Pulmonary artery endothelial cell (primary cell): ENCODE data around the gene SERPINB6. TPM values are rescaled to one million over a fixed set of nuclear protein-coding genes. Genes with fewer than 3 reads are reported as not detected.
"Not testable (repeated sequence)": the region's sequence is repeated elsewhere in the genome, so short reads cannot be mapped to it uniquely, and the experiment has no call there.

ENCODE experiments used
- DNase-seq: peaks from one replicate; pipeline ENCODE4 v3.0.0-alpha.2; 2011; ENCODE audit warnings: low read depth, low spot score
- total RNA-seq: library from RNA; depleted of rRNA; stranded (reverse); fragments of >200 nt; gene quantifications from 2 replicates; pipeline ENCODE4 v1.2.3, GENCODE V29; 2014

Gene SERPINB6
- total RNA-seq = 112 and 122 TPM in 2 replicates

DNA sequence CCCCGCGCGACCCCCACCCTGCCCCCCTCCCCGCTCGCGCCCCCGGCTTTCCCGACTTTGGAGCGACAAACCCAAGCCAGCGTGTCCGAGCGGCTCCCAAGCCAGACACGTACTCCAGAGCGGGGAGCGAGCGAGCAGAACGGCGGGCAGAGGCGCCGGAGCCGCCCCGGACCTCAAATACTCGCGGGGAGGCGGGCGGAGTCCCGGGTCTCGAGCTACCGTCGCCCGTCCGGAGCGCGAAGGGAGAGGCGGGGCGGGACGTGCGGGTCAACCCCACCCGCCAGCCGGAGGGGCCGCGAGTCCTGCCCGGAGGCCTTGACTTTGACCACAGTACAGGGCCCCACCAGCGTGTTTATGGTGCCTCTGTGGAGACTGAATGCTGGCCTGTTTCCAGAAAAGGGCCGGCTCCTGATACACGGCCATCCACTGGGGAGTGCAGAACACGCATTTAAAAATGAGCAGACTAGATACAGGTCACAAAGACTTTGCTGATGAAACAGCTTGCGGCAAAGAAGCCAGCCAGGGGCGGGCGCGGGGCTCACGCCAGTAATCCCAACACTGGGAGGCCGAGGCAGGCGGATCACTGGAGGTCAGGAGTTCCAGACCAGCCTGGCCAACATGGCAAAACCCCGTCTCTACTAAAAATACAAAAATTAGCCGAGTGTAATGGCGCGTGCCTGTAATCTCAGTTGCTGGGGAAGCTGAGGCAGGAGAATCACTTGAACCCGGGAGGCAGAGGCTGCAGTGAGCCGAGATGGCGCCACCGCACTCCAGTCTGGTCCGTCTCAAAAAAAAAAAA lies at the start of gene SERPINB6:
SERPINB6 (minus strand) TSS at position 148 of the 799 bp plus-strand sequence. CDS start 12,235 bp downstream, outside the sequence.
- DNase-seq = no peak

DNA sequence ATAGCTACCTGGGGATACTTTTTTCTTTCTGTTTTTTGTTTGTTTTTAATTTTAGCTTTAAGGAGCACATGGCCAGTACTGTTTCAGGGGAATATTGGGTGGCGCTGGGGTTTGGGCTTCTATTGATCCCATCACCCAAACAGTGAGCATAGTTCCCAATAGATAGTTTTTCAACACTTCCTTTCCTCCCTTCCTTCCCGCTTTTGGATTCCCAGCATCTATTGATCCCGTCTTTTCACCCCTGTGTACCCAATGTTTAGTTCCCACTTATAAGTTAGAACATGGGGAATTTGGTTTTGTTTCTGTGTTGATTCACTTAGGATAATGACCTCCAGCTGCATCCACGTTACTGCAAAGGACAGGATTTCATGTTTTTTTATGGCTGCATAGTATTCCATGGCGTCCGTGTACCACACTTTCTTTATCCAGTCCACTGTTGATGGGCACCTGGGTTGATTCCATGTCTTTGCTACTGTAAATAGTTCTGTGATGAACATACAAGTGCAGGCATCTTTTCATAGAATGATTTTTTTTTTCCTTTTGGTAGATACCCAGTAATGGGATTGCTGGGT lies 48.5 kb upstream of the SERPINB6 start:
- DNase-seq = no peak

DNA sequence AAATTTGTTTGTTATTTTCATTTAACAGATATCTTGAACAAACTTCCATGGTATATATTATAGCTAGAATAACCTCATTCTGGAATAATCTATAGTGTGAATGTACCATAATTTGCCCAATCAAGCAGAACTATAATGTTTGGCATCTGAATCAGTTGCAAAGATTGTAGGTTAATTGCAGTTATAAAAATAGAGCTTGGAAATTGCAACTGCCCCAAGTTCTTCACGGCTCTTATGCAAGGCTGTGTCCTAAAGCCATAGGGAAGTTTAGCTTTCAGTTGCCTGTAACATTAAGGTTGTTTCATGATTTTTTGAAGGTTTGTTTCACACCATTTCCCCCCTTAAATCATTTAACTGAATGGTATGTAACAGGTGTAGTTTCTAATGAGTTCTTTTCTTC lies 47.7 kb upstream of the SERPINB6 start:
- DNase-seq = no peak

DNA sequence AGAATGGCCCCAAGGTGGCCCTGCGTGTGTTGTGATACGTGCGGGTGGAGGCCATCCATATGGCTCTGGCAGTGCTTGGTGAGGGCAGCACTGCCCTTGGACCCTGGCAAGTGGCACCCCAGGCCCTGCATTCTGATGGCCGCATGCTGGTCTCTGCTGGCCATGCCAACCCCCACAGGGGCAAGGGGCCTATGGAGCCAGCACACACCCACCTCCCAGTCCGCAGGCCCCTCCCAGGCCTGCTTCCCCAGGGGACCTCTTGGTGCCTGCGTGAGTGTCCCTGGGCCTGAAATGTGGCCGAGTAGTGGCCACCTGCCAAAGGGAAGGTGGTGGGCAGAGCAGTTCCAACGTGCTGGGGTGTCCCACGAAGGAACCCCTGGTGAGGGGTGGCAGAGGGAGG lies 45.9 kb upstream of the SERPINB6 start:
- DNase-seq = no peak

DNA sequence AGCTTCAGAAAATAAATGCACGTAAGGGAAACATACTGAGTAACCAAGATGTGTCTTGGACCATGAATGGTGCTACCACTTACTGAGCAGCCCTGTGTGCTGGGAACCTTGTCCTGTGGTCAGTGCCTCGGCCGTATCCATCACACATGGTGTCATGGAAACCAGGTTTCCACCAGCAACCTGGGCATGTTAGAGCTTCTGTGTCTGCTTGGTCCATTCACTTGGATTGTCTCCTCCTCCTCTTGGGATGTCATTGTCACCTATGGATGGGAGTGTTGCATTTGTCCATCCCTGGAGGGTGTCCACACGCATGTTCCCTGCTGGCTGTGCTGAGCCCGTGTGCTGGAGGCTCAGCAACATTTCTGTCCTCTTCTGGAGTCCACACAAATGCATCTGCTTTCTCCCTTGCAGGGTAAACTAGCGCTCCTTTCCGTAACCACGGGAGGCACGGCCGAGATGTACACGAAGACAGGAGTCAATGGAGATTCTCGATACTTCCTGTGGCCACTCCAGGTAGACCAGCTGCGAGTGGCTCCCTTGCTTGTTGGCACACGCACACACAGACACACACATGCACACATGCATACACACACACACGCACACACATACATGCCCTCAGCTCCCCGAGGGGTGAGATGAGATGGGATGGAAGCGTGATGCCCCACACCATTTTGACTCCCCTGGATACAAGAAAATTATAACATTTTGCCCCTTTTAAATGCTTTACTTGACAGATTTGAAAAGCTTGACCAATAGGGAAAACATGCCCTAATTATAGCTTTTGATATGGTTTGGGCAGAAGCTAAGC lies 45.3 kb upstream of the SERPINB6 start:
- no peak for DNase-seq

DNA sequence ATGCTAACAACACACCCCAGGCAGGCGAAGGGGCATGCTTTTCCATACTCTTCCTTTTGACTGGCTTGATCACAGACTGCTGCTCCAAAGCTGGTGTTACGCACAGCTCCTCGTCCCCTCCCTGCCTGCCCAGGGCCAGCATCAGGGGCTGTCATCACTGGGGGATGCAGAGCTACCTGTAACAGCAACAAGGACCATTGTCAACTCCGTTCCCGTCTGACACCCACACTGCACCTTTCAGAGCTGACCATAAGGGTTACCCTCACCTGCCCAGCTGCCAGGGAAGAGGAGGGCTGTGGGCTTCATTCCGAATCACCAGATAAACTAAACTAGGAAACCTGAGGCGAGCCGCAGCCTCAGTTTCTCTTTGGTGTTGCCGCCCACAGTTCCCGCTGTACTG lies 43.8 kb upstream of the SERPINB6 start:
- DNase-seq = no peak

DNA sequence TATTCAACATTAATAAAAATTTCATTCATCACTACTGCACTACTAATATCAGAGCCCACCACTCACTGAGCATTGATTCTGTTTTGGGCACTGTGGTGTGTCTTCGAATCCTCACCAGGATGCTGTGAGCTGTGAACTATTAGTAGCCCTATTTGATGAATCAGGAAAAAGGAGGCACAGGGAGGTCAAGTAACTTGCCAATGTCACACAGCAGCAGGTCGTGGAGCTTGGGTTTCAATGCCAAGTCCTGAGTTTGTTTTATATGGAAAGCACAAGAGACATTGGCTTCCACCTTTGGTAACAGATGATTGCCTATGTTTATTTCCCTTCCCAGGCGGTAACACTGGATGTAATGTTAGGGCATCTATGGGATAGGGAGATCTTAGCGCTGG lies 43.3 kb upstream of the SERPINB6 start:
- no peak for DNase-seq

DNA sequence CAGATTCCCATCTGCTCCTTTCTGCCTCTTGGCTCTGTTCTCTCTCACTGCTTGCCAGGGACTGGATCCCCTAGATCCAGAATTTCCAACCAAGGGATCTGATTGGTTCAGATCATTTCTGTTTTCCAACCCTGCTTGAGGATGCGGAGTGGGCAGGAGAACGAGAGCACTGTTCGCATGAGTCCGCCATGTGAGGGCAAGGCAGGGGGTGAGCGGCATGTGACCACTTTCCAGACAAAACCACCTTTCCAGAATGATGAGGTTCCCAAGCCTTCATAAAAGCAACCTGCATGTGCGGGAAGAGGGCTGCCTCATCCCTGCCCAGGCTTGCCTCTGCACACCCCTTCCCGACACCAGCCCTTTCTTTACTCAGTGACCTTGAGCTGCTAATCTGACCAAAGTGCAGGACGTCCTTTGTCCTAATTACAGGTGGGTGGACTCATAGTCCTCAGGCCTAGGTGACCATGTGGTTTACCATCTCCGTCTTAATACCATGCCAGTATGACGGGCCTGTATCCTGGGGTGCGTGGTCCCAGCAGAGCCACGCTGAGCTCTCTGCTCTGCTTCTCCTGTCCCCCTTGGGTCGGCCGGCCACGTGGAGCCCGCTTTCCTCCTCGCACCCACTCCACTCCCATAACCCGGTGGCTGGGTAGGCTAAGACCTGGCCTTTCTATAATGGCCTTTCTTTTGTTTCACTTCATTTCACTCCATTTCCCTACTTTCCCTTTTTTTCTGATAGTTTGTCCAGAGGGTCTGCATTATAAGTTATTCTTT lies 42.7 kb upstream of the SERPINB6 start:
- no peak for DNase-seq

DNA sequence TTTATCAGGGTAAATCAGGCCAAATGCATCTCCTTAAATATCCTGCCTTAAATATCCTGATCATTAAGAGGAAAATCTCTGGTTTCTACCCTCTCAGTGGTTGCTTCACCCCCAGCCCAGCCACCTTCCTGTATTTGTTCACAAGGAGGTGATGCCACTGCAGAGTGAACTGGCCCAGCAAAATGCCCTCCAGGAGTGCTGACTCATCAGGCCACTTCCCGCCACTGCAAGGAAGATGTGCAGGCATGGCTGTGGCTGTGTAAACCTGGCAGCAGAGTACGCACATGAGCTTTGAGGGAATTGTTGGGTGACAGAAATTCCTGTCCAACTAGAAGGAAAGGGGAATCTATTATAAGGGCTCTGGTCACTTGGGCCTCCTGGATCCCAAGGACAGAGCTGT lies 42.1 kb upstream of the SERPINB6 start:
- DNase-seq = no peak

DNA sequence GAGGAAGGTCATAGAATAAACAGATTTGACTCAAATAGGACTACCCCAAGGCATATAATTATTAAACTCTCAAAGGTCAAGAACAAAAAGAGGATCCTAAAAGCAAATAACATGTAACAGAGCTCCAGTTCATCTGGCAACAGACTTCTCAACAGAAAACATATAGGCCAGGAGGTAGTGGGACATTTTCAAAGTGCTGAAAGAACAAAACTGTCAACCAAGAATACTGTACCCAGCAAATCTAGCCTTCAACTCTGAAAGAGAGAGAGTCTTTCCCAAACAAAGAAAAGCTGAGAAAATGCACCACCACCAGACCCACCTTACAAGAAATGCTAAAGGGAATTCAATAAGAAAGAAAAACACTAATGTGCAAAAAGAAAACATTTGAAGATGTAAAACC lies 40.2 kb upstream of the SERPINB6 start:
- no peak for DNase-seq

DNA sequence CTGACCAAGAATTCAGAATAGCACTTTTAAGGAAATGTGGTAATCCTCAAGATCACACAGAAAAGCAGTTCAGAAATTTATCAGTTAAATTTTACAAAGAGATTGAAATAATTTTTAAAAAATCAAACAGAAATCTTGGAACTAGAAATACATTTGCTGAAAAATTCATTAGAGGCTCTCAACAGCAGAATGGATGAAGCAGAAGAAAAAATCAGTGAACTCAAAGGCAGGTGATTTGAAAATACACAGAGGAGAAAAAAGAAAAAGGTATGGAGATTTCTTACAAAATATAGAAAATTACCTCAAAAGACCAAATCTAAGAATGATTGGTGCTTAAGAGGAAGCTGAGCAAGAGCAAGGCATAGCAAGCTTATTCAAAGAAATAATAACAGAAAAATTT lies 39.8 kb upstream of the SERPINB6 start:
- DNase-seq = no peak

DNA sequence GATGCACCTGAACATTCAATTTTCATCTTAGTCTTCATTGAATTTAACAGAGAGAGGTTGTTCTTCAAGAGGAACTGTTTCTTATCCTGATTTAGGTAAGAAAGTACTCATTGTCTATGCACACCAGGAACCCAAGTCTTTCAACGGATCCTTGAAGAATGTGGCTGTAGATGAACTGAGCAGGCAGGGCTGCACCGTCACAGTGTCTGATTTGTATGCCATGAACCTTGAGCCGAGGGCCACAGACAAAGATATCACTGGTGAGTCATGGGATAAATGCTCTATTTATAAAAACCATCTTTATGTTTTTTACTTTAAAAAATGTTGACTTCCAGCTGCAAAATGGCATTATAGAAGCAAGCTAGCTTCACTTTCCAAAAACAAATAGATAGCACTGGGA lies 38.6 kb upstream of the SERPINB6 start:
- no peak for DNase-seq

DNA sequence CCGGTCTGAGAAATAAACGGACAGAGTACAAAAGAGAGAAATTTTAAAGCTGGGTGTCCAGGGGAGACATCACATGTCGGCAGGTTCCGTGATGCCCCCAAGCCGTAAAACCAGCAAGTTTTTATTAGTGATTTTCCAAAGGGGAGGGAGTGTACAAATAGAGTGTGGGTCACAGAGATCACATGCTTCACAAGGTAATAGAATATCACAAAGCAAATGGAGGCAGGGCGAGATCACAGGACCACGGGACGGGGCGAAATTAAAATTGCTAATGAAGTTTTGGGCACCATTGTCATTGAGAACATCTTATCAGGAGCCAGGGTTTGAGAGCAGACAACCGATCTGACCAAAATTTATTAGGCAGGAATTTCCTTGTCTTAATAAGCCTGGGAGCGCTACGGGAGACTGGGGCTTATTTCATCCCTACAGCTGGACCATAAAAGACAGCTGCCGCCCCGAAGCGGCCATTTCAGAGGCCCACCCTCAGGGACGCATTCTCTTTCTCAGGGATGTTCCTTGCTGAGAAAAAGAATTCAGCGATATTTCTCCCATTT lies 37.4 kb upstream of the SERPINB6 start:
- not testable (repeated sequence) for DNase-seq

DNA sequence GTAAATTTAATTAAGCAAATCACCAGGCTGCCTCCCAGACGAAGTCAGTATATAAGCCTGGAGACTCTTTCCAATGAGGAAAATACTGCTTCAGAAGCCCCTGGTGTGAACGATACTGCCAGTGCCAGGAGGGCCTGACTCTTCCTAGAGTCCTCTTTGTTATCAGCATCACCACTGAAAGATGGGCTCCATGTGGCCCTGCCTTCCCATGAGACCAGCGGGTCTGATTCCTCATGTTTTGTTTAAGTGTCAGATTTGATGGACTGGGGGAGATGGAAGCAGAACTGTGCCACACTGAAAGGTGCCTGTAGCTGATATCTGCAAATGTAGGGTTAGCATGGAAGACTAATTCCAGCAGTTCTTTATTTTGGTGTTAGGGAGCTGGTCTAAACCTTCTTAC lies 36.2 kb upstream of the SERPINB6 start:
- no peak for DNase-seq

DNA sequence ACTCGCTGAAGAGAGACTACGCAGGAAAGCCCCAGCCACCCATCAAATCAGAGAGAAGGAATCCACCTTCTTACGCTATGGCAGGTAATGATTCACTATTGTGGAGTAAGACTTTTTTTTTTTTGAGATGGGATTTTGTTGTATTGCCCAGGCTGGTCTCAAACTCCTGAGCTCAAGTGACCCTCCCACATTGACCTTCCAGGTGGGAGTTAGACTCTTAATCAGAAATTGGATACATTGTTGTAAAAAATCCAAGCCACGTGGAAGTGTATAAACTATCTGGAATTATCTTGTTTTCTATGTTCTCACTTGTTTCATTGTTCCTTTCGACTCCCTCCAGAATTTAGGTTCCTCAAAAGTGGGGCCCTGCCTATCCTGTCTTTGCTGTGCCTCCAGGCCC lies 35.1 kb upstream of the SERPINB6 start:
- no peak for DNase-seq

DNA sequence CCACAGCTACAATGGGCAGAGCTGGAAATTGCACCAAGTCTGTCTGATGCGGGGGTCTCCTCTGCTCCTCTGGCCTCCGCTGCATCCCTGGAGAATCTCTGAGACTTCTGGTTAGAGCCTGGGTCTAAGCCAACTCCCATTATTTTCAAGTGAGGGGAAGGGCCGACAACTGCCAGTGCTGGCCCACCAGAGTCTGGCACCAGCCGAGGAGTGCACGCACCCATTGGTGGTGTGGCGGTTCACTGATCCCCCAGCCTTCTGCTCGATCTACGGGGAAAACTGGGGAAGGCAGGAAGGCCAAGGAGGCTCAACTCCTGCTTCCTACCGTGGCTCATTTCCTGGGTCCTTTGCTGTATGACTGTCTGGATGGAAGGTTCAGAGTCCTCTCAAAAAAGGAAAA lies 34.5 kb upstream of the SERPINB6 start:
- DNase-seq = no peak

DNA sequence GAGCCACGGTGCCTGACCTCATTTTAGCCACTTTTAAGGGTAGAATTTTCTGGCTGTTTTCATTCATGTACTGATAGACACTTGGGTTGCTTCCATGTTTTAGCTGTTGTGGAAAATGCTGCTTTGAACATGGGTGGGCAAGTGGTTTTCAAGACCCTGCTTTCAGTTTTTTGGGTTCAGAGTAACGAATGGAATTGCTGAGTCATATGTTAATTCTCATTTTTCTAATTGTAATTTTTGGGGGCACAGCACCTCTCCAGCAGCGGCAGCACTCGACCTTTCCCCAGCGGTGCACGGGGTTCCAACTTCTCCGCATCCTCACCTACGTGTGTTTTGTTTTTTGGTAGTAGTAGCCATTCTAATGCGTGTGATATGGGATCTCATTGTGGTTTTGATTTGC lies 33.7 kb upstream of the SERPINB6 start:
- DNase-seq = no peak

DNA sequence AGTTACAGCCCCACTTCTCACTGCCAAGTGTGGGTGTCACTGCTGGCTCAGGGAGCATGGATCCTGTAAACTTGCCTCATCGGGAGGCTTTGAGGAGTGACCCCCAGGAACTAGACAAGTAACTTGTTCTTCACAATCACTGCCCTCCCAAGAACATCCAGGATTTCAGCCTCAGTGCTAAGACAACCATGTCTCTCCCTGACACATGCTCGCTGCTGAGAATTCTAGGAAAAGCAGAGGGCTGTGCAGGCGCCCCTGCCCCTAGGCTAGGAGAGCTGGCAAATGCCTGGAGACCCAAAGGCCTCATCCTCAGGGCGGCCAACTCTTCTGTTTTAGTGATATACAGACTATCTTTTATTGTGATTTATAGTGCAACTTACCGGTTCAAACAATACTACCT lies 31.9 kb upstream of the SERPINB6 start:
- DNase-seq = not testable (repeated sequence)

DNA sequence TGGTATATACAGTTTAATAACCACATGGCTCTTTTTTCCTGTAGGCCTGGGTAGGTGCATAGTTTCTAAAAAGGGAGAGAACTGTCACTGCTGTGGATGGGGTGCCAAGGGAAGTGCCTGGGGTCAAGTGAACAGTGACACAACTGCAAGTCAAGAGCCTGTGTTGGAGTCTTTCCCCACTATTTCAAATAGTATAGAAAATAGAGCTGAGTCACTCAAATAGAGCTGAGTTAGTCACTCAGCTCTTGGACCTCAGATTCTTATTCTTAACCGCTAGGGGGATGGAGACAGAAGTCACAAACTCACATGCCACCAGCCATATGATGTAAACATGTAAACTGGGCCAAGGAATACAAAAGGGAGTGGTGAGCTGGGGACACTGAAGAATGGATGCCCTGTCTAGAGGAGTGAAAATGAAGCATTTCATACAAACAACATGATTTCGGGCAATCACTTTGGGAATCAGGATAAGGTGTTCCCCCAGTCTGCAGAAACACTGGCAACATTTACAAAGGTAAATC lies 30.5 kb upstream of the SERPINB6 start:
- DNase-seq = peak; percentile 50

DNA sequence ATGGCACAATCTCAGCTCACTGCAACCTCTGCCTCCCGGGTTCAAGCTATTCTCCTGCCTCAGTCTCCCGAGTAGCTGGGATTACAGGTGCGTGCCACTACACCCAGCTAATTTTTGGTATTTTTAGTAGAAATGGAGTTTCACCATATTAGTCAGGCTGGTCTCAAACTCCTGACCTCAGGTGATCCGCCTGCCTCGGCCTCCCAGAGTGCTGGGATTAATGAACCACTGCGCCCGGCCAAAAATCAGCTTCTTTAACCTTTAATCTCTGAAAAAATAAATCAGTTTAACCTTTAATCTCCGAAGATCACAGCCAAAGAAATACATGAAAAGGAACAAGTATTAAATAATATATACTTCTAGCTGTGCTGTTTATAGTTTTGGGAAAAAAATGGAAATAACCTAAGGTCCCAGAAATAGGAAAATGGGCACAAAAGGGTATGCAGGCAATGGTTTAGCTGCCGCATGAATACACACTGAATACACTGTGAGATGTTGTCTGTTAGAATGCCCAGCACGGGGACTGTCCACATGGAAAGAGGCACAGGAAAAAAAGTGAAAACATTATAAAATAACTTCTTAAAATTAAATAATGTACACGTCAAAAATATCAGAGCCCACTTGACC lies 29.9 kb upstream of the SERPINB6 start:
- DNase-seq = no peak
